Measurements from ENCODE around the gene HOXC6. TPM values are rescaled to one million over a fixed set of nuclear protein-coding genes. Genes with fewer than 3 reads are reported as not detected.
A peak's percentile ranks its signal among the peaks of the same experiment; 100 is the strongest.

Gene HOXC6
- total and polyA plus RNA-seq, 8 donors, result 0.46 to 2.0 (median 1.0) TPM; not detected in 5

GRCh38 chr12:54046809-54047159 lies 18.5 kb downstream of the HOXC6 start:
- intact Hi-C loops (cut with DNase I; ENCODE audit: low total_unique reads), result no loop called here
- peaks cover 0 to 25% (median 8%) of the 10 kb centered on the region in 4 donors for H3K4me1 ChIP-seq
- no peak for TF ChIP-seq POLR2A (IDR thresholded peaks at IDR 0.05)
- H3K9me3 ChIP-seq, result no peaks in the 10 kb centered on the region
- DNase-seq, result peak in 1 of 2 donors; percentile 46
- no peak overlapping the region for H3K27ac ChIP-seq
- 23 to 46% (median 37%) methylated on average over 18 to 27 of the region's 27 CpGs for WGBS, 5 donors
- peak overlapping the region in 3 of 4 donors; percentile 21 to 42 (median 22) for H3K4me3 ChIP-seq
- peaks cover 0 to 92% (median 29%) of the 10 kb centered on the region in 3 donors for H3K27me3 ChIP-seq
- H3K36me3 ChIP-seq, result no peaks in the 10 kb centered on the region

DNA sequence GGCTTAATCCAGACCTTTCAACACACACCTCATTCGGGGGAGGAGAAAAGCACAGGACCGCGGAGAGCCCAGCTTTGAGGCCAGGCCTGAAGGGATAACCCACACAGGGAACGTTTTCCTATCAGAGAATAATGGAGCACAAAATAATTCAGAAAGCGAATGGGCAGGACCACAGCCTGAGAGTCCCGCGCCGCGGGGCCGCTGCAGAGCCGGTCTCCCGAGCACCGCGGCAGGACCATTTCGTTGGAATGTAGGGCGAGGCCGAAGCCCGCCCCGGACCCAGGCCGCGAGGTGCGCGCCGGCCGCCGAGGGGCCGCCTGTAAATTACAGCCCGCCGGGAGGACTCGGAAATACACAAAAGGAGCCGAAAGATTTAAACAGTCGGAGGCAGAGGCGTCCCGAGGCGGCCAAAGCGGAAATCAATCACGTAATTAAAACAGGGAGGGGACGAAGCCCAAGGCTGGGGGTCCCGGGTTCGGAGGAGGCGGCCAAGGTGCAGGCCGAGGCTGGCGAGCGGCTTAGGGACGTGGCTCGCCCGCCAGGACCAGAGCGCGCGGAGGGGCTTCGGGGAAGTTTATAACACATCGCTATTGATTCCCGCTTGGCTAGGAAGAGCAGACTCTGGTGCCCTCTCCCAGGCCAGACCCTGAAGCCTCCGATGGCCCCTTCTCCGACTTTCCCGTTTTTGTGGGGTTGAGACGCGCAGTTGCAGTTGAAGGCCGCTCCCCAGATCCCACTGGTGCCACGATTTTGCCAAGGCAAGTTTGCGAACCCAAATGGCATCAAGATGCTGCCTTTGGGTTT lies 19.1 kb downstream of the HOXC6 start:
- DNase-seq, result no peak
- no peak overlapping the region for H3K27ac ChIP-seq
- 29 to 43% (median 40%) methylated on average over 60 to 61 of the region's 61 CpGs for WGBS, 5 donors
- intact Hi-C loops (cut with DNase I; ENCODE audit: low total_unique reads), result no loop called here
- no peaks in the 10 kb centered on the region for H3K9me3 ChIP-seq
- peaks cover 0 to 93% (median 29%) of the 10 kb centered on the region in 3 donors for H3K27me3 ChIP-seq
- no peak for TF ChIP-seq POLR2A (IDR thresholded peaks at IDR 0.05)
- TF ChIP-seq, protein P1, sequence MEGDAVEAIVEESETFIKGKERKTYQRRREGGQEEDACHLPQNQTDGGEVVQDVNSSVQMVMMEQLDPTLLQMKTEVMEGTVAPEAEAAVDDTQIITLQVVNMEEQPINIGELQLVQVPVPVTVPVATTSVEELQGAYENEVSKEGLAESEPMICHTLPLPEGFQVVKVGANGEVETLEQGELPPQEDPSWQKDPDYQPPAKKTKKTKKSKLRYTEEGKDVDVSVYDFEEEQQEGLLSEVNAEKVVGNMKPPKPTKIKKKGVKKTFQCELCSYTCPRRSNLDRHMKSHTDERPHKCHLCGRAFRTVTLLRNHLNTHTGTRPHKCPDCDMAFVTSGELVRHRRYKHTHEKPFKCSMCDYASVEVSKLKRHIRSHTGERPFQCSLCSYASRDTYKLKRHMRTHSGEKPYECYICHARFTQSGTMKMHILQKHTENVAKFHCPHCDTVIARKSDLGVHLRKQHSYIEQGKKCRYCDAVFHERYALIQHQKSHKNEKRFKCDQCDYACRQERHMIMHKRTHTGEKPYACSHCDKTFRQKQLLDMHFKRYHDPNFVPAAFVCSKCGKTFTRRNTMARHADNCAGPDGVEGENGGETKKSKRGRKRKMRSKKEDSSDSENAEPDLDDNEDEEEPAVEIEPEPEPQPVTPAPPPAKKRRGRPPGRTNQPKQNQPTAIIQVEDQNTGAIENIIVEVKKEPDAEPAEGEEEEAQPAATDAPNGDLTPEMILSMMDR (IDR thresholded peaks at IDR 0.05), result no peak
- no peak for TF ChIP-seq EP300 (IDR thresholded peaks at IDR 0.05)
- no peak for TF ChIP-seq POLR2AphosphoS5 (IDR thresholded peaks at IDR 0.05)
- peaks cover 2 to 31% (median 10%) of the 10 kb centered on the region in 4 donors for H3K4me1 ChIP-seq
- H3K36me3 ChIP-seq, result no peaks in the 10 kb centered on the region
- H3K4me3 ChIP-seq, result peak overlapping the region in 3 of 4 donors; percentile 21 to 42 (median 22)

DNA sequence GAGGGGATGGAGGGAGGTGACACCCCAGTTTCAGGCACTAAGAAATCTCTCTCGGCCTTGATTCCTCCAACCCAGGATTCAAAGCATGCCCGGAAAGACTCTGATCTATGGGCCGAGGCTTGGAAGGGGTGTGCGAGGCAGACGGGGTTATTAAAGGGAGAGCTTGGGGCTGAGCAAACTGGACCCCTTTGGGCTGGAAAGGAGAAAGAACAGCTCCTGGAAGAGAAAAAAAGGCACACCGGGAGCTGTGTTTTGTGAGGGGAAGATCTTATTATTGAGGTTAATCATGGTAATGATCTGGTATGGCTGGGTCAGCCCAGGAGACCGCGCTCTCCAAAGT lies 19.7 kb downstream of the HOXC6 start:
- peaks cover 0 to 95% (median 29%) of the 10 kb centered on the region in 3 donors for H3K27me3 ChIP-seq
- intact Hi-C loops (cut with DNase I; ENCODE audit: low total_unique reads), result no loop called here
- H3K4me1 ChIP-seq, result peaks cover 7 to 36% (median 16%) of the 10 kb centered on the region in 4 donors
- H3K4me3 ChIP-seq, result no peak overlapping the region
- DNase-seq, result no peak
- no peaks in the 10 kb centered on the region for H3K9me3 ChIP-seq
- TF ChIP-seq POLR2A (IDR thresholded peaks at IDR 0.05) (no peak), POLR2AphosphoS5 (IDR thresholded peaks at IDR 0.05) (no peak), EP300 (IDR thresholded peaks at IDR 0.05) (no peak)
- TF ChIP-seq, protein P1 (IDR thresholded peaks at IDR 0.05), result no peak
- WGBS, 5 donors, result 57 to 91% (median 82%) methylated on average over 8 of the region's 8 CpGs
- H3K27ac ChIP-seq, result no peak overlapping the region
- H3K36me3 ChIP-seq, result no peaks in the 10 kb centered on the region

- H3K27ac ChIP-seq, result no peak overlapping the region
- DNase-seq, result no peak
- intact Hi-C loops (cut with DNase I; ENCODE audit: low total_unique reads), result no loop called here
Observed at GRCh38 chr12:54048406-54049093, 20.3 kb downstream of the HOXC6 start.

More at GRCh38 chr12:54048406-54049093, 20.3 kb downstream of the HOXC6 start:
- WGBS, 5 donors, result 74 to 94% (median 80%) methylated on average over 3 of the region's 3 CpGs
- H3K4me3 ChIP-seq, result no peak overlapping the region
- H3K9me3 ChIP-seq, result no peaks in the 10 kb centered on the region
- peaks cover 0 to 95% (median 29%) of the 10 kb centered on the region in 3 donors for H3K27me3 ChIP-seq
- H3K4me1 ChIP-seq, result peaks cover 10 to 42% (median 21%) of the 10 kb centered on the region in 4 donors
- TF ChIP-seq POLR2AphosphoS5 (IDR thresholded peaks at IDR 0.05), result no peak
- no peak for TF ChIP-seq EP300 (IDR thresholded peaks at IDR 0.05)
- TF ChIP-seq, protein P1 (IDR thresholded peaks at IDR 0.05), result no peak
- TF ChIP-seq POLR2A (IDR thresholded peaks at IDR 0.05), result no peak
- H3K36me3 ChIP-seq, result no peaks in the 10 kb centered on the region

All from stomach (tissue), 9 donors.